ENCODE results near the gene APLP1. TPM values are rescaled to one million over a fixed set of nuclear protein-coding genes. Genes with fewer than 3 reads are reported as not detected.

APLP1 gene
- total and polyA plus RNA-seq, 7 donors: 0.48 to 4.1 (median 0.84) TPM

DNA sequence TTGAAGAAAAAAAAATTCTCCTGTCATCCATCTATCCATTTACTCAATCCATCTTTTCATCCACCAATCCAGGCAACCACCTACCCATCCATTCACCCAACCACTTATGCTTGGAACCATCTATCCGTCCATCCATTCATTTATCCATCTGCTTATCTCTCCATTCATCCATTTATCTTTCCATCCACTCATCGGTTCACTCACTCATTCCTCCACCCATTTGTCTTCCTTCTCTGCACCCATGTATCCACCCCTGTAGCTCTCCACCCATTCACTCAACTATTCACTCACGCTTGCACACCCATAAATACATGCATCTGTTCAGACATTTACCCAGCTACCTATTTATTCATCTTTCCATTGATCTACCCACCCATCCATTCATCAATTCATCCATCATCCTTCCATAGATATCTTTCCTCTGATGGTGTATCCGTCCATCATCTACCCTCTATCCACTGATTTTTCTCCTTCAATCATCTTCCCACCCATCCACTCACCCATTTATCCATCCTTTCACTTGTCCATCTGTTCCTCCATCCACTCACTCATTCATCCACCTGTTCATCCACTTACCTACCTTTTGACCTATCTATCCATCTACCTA is 25.6 kb upstream of the APLP1 start:
- intact Hi-C loops (cut with DNase I): no loop called here
- Histone ChIP-seq H3K4me1 (no peaks in the 10 kb centered on the region), H3K36me3 (ENCODE audit: insufficient read depth in 1 of 2, low read depth in 1 of 2) (no peaks in the 10 kb centered on the region), H3K4me3 (no peak overlapping the region), H3K9me3 (peaks cover 14% of the 10 kb centered on the region), H3K27ac (no peak overlapping the region), H3K27me3 (ENCODE audit: insufficient read depth in 3 of 3, low read length in 2 of 3) (peaks cover 0 to 62% (median 18%) of the 10 kb centered on the region in 3 donors)
- WGBS, 3 donors: 84 to 86% (median 84%) methylated on average over 4 of the region's 4 CpGs
- no peak for DNase-seq
- no peak for ATAC-seq
- TF ChIP-seq CTCF (IDR thresholded peaks at IDR 0.05): no peak

DNA sequence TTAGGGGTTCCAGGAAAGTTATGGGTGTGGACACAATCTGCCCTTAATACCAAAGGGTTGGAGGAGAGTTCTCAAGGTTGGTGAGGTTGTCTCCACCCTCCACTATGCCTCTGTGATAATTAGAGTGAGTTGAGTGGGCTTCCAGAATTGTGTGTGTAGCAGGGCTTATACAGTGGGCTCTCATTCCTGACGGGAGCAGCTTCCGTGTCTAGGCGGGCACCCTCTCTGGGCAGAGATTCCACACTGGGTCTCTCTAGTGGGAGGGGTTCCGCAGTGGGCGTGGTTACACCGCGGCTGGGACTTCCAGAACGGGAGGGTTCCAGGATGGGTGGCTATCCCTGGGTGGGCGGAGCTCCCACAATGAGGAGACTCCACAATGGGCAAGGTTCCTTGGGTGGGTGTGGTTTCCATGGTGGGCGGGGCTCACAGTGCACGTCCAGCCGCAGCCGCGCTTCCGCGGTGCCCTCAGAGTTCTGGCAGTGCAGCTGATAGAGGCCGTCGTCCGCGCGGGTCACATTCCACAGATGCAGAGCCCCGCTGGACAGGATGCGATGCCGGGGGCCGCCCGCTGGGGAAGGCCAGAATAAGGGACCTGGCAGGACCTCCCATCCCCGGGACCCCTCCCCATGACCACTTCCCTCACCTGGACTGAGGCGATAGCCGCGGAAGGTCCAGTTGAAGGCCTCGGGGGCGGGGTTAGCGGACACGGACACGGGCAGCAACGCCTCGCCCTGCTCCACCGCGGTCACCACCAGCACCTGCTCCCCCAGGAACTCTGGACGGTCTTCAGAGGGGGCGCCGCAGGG is 24.5 kb upstream of the APLP1 start:
- H3K9me3 ChIP-seq: peaks cover 7% of the 10 kb centered on the region
- H3K36me3 ChIP-seq (ENCODE audit: insufficient read depth in 1 of 2, low read depth in 1 of 2): no peaks in the 10 kb centered on the region
- DNase-seq (no peak), ATAC-seq (no peak)
- H3K4me3 ChIP-seq: no peak overlapping the region
- WGBS, 3 donors: 7% methylated on average over 37 to 42 of the region's 42 CpGs
- no peak overlapping the region for H3K27ac ChIP-seq
- TF ChIP-seq CTCF (IDR thresholded peaks at IDR 0.05): no peak
- intact Hi-C loops (cut with DNase I): no loop called here
- no peaks in the 10 kb centered on the region for H3K4me1 ChIP-seq
- H3K27me3 ChIP-seq (ENCODE audit: insufficient read depth in 3 of 3, low read length in 2 of 3): peaks cover 0 to 73% (median 21%) of the 10 kb centered on the region in 3 donors

DNA sequence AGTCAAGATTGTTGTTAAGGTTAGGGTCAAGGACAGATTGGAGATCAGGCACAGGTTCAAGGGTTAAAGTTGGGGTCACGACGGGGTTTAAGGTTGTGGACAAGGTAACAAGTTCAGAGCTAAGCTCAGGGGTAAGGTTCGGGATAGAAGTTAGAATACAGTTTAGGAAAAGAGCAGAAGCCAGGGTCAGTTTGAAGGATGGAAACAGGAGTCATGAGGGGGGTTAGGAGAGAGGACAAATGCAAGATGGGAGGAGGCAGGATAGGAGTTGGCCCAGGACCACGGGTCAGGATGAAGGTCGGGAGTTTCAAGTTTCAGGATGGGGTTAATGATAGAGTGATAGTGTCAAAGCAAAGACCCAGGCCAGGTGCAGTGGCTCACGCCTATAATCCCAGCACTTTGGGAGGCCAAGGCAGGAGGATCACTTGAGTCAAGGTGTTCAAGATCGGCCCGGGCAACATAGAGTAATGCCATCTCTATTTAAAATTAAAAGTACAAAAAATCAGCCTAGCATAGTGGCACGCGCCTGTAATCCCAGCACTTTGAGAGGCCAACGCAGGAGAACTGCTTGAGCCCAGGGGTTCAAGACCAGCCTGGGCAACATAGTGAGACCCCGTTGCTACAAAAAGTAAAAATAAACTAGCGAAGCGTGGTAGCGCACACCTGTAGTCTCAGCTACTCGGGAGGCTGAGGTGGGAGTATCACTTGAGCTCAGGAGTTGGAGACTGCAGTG is 23.7 kb upstream of the APLP1 start:
- ATAC-seq (no peak), DNase-seq (no peak)
- WGBS, 3 donors: 55 to 56% (median 55%) methylated on average over 16 of the region's 16 CpGs
- Histone ChIP-seq H3K36me3 (ENCODE audit: insufficient read depth in 1 of 2, low read depth in 1 of 2) (no peaks in the 10 kb centered on the region), H3K27ac (no peak overlapping the region), H3K4me1 (no peaks in the 10 kb centered on the region), H3K9me3 (no peaks in the 10 kb centered on the region), H3K27me3 (ENCODE audit: insufficient read depth in 3 of 3, low read length in 2 of 3) (peaks cover 0 to 81% (median 29%) of the 10 kb centered on the region in 3 donors), H3K4me3 (peak overlapping the region; percentile 33)
- no peak for TF ChIP-seq CTCF (IDR thresholded peaks at IDR 0.05)
- intact Hi-C loops (cut with DNase I): no loop called here

- DNase-seq (peak in 1 of 2 donors; percentile 27), ATAC-seq (no peak)
- Histone ChIP-seq H3K9me3 (no peaks in the 10 kb centered on the region), H3K27me3 (ENCODE audit: insufficient read depth in 3 of 3, low read length in 2 of 3) (peaks cover 0 to 89% (median 30%) of the 10 kb centered on the region in 3 donors), H3K27ac (no peak overlapping the region), H3K4me1 (no peaks in the 10 kb centered on the region), H3K4me3 (peak overlapping the region; percentile 33), H3K36me3 (ENCODE audit: insufficient read depth in 1 of 2, low read depth in 1 of 2) (no peaks in the 10 kb centered on the region)
- no peak for TF ChIP-seq CTCF (IDR thresholded peaks at IDR 0.05)
- intact Hi-C loops (cut with DNase I): no loop called here
- WGBS, 3 donors: 3 to 4% (median 3%) methylated on average over 40 to 63 of the region's 63 CpGs
These were observed 22.9 kb upstream of the APLP1 start for GRCh38 chr19:35845215-35846037.
